H54 (cell line): Measurements from ENCODE around the gene PRSS12.

Experiments
- DNase-seq: peaks from one replicate; pipeline ENCODE4 v3.0.0; 2011; ENCODE audit warnings: low spot score, mixed read lengths; ENCODE audit not compliant: insufficient read length
- FAIRE-seq: peaks from 3 replicates; lab custom pipeline; 2011; peaks lifted over from hg19 to GRCh38; lab: Jason Lieb, UNC
- POLR2A ChIP-seq: IDR thresholded peaks from 2 replicates; pipeline ENCODE4 v1.6.1; 2011; ENCODE audit warnings: low read depth, mild to moderate bottlenecking, low read length

Gene PRSS12

GRCh38 chr4:118372251-118372650, 19.4 kb upstream of the PRSS12 start:
- no peak for DNase-seq
- no peak for TF ChIP-seq POLR2A
- FAIRE-seq, result no peak

- no peak for DNase-seq
- no peak for FAIRE-seq
- no peak for TF ChIP-seq POLR2A
These were observed 16.4 kb upstream of the PRSS12 start for GRCh38 chr4:118369231-118369630.

- FAIRE-seq (no peak), DNase-seq (no peak)
- no peak for TF ChIP-seq POLR2A
These were observed 15.1 kb upstream of the PRSS12 start for GRCh38 chr4:118367872-118368271.

- no peak for TF ChIP-seq POLR2A
- DNase-seq (no peak), FAIRE-seq (no peak)
These were observed 14.6 kb upstream of the PRSS12 start for GRCh38 chr4:118367361-118367760.

GRCh38 chr4:118363166-118363565, 10.4 kb upstream of the PRSS12 start:
- no peak for TF ChIP-seq POLR2A
- no peak for FAIRE-seq
- DNase-seq, result no peak

- FAIRE-seq (no peak), DNase-seq (no peak)
- no peak for TF ChIP-seq POLR2A
These were observed 8.4 kb upstream of the PRSS12 start for GRCh38 chr4:118361192-118361591.

- FAIRE-seq, result no peak
- no peak for DNase-seq
- TF ChIP-seq POLR2A, result no peak
These were observed 7.3 kb upstream of the PRSS12 start for GRCh38 chr4:118360106-118360505.

GRCh38 chr4:118357601-118358000, 4.8 kb upstream of the PRSS12 start:
- FAIRE-seq (no peak), DNase-seq (no peak)
- TF ChIP-seq POLR2A, result no peak

GRCh38 chr4:118356731-118357130, 3.9 kb upstream of the PRSS12 start:
- no peak for DNase-seq
- FAIRE-seq, result no peak
- TF ChIP-seq POLR2A, result no peak

GRCh38 chr4:118356111-118356510, 3.3 kb upstream of the PRSS12 start:
- FAIRE-seq (no peak), DNase-seq (no peak)
- no peak for TF ChIP-seq POLR2A

- DNase-seq (no peak), FAIRE-seq (no peak)
- TF ChIP-seq POLR2A, result no peak
These were observed 2.1 kb upstream of the PRSS12 start for GRCh38 chr4:118354913-118355312.

GRCh38 chr4:118353534-118354030, 779 bp upstream of the PRSS12 start:
- FAIRE-seq, result no peak
- TF ChIP-seq POLR2A, result no peak
- DNase-seq, result no peak

- TF ChIP-seq POLR2A, result no peak
- FAIRE-seq (no peak), DNase-seq (no peak)
These were observed 664 bp downstream of the PRSS12 start for GRCh38 chr4:118351851-118352827.

GRCh38 chr4:118350961-118351360, 1.8 kb downstream of the PRSS12 start:
- no peak for TF ChIP-seq POLR2A
- FAIRE-seq (no peak), DNase-seq (no peak)

GRCh38 chr4:118348886-118349285, 3.9 kb downstream of the PRSS12 start:
- TF ChIP-seq POLR2A, result no peak
- DNase-seq, result no peak
- FAIRE-seq, result no peak
